Pons (tissue), 1 donor: ENCODE measurements around the gene CAMSAP2.
"Not testable (repeated sequence)": the region's sequence is repeated elsewhere in the genome, so short reads cannot be mapped to it uniquely, and the experiment has no call there.

Experiments
- DNase-seq: peaks from one replicate; pipeline ENCODE4 v3.0.0-alpha.2; 2016; ENCODE audit warnings: low spot score

CAMSAP2 gene

DNA sequence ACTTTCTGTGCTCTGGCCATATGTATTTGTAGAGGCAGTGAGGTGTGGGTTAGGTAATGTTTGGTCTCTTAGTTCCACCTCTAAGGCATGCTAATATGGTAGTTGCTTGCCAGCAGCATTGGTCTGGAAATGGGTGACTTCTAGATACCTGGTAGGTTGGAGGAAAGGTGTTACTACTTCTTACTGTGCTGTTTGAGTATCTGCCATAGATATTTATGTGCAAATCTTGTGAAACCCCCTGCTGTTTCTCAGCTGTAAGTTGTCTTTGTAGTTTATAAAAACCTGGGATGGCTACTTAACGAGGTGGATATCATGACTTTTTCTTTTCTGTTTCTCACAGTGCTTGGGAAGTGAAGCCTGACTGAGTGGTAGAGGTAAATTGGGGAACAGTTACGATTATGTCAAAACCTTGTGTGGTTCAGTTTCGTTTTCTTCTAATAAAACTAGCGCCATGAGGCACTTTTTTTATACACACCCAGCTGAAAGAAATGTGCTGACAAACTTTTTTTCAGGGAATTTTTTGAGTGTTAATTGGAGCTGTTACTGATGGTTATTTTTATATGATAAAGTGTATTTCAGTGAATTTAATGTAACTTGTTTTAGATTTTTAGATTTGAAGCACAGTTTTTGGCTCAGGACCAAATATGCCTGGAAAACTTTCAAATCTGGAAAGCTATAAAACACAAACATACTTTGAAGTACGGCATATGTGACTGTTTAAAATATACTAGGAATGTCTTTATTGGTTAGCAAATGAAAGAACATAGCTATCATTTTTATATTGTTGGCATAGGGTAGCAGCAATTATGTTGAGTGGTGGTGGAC lies 42.1 kb downstream of the CAMSAP2 start:
- DNase-seq, result no peak

GRCh38 chr1:200783926-200784325 lies 45.2 kb downstream of the CAMSAP2 start:
- DNase-seq, result no peak

GRCh38 chr1:200784576-200784975 lies 45.9 kb downstream of the CAMSAP2 start:
- no peak for DNase-seq

DNA sequence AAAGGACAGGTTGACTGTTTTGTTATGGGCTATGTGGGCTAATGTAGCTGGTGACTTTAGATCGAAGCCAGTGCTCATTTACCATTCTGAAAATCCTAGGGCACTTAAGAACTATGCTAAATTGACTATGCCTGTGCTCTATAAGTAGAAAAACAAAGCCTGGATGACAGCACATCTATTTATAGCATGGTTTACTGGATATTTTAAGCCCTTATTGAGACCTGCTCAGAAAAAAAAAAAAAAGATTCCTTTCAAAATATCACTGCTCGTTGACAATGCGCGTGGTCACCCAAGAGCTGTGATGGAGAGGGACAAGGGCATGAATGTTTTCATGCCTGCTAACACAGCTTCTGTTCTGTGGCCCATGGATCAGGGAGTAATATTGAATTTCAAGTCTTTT lies 48.1 kb downstream of the CAMSAP2 start:
- DNase-seq, result no peak

GRCh38 chr1:200787896-200788387 lies 49.2 kb downstream of the CAMSAP2 start:
- DNase-seq, result no peak

DNA sequence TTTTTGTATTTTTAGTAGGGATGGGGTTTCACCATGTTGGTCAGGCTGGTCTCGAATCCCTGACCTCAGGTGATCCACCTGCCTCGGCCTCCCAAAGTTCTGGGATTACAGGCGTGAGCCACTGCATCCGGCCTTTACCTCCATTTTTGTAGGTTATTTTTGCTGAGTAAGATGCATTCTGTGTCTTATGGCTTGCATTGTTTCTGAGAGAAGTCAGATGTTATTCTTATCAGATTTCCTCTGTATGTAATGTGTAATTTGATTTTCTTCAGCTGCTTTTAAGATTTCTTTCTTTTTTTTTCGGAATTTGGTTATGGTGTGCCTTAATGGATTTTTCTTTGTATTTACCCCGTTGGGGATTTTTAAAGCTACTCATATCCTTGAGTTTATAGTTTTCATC lies 52.3 kb downstream of the CAMSAP2 start:
- DNase-seq, result not testable (repeated sequence)

DNA sequence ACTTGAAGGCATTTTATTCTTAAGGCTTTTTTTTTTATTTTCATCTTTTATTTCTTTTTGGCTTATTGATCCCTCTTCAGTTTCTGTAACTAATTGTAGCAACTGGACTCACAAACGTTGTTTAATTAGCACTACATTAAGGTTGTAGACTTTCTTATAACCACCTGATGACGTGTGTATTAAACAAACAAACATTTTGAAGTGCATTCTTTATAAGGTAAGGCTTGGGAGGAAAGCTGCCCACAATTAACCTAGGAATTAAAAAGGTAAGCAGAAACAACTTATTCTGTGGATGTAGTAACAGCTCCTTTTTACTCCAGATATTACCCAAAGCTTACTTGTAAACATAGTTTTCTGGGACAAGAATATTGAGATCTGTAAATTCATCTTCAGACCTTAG lies 55.0 kb downstream of the CAMSAP2 start:
- DNase-seq, result no peak

GRCh38 chr1:200794506-200795065 lies 55.9 kb downstream of the CAMSAP2 start:
- no peak for DNase-seq

DNA sequence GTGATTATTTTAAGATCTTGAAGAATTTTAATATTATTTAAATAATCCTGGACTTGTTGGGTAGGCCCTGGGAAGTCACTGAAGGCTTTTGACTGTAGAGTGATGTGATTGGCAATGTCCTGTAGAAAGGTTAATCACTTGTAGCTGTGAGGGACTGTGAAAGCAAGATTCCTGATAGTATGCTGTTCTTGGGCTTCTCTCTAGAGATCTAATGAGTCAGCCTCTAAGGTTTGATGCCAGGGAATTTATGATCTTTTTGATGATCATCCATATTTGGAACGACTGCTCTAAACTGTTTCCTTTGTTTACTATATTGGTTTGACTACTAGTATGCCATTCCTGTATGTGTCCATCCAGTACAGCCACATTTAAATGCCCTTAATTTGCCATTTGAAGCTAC lies 56.5 kb downstream of the CAMSAP2 start:
- DNase-seq, result no peak

GRCh38 chr1:200802042-200802441 lies 63.3 kb downstream of the CAMSAP2 start:
- DNase-seq, result no peak

- peak; percentile 87 for DNase-seq
These were observed 64.3 kb downstream of the CAMSAP2 start for GRCh38 chr1:200802865-200803512.

DNA sequence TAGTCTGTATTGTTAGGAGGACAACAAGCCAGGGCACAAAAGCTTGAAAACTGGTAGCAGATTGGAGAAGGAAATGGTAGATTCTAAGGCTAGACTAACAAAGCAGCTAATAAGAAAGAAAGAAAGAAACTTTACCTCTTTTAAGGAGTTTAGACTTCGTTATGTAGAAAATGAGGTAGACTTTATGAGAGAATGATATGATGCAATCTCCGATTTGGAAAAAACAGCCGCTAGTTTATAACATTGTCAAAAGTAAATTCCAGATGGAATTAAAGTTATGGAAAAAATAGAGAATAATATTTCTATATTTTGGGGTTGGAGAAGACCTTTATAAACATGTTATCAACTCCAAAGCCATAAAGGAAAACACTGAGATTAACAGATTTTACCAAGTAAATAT lies 67.0 kb downstream of the CAMSAP2 start:
- no peak for DNase-seq

DNA sequence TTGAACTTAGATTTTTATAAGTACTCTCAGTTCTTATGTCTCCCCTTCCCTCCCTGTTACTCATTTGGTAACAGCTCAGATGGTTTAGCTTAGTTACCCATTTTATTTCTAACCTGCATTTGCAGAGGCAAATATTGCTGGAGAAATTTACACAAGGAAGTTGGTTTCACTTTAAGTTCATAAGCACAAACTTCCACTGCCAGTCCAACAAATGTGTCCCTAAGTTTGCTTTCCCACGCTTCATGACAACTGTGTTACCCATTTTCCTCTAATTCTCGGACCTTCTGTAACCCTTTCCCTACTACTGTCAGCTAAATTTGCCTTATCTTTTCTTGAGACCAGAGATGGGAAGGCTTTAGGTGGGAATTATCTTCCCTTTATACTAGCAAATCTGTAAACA lies 70.2 kb downstream of the CAMSAP2 start:
- DNase-seq, result no peak

- no peak for DNase-seq
These were observed 73.0 kb downstream of the CAMSAP2 start for GRCh38 chr1:200811704-200812103.

- DNase-seq, result not testable (repeated sequence)
These were observed 78.0 kb downstream of the CAMSAP2 start for GRCh38 chr1:200816624-200817224.

DNA sequence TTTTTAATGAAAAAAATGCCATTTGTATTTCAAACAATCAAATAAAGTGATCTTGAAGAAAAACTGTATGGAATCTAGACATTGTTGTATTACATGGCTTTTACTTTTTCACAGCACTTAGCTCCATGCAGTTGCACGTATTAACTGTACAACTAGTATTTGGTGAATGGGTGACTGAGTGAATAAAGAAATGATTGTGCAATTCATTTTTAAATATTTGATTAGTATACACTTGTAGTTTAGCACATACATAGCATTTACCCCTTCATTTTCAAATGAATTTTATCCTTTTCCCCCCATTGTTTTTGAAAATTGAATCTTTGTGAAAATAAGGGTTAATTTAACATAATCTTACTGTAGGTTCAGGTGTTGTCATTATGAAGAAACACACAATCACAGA lies 79.6 kb downstream of the CAMSAP2 start:
- no peak for DNase-seq

- DNase-seq, result no peak
These were observed 81.0 kb downstream of the CAMSAP2 start for GRCh38 chr1:200819726-200820125.

DNA sequence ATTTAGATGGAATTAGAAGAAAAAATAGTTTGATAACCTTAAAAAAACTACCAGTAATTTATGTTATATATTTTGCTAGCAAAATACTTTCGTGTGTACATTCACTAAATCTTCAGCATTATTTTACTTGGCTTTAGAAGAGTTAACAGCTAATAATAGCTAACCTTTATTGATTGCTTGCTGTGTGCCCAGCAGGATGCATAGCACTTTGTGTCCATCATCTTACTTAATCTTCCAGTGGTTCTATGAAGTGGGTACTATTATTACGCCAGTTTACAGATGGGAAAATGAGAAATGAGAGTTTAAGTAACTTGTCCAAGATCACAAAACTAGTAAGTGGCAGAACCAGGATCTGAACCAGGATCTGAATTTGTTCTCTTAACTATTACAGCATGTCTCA lies 92.4 kb downstream of the CAMSAP2 start:
- DNase-seq, result no peak

DNA sequence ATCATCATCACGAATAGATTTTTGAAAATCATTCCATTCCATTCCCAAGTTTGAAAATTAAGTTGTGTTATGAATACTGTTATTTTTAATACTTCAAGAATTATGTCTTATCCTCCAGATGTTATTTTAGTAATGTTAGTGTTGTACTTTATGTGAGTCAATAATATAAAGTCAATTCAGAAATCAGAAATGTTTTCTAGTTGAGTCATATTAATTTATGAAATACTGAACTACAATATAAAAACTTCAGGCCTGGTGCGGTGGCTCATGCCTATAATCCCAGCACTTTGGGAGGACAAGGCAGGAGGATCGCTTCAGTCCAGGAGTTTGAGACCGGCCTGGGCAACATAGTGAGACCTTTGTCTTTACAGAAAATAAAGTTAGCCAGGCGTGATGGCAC lies 95.7 kb downstream of the CAMSAP2 start:
- no peak for DNase-seq

- DNase-seq, result no peak
These were observed 97.5 kb downstream of the CAMSAP2 start for GRCh38 chr1:200836213-200836612.

- DNase-seq, result peak; percentile 26
These were observed 99.4 kb downstream of the CAMSAP2 start for GRCh38 chr1:200837931-200838571.
